ENCODE measurements around the gene THSD7A. TPM values are rescaled to one million over a fixed set of nuclear protein-coding genes. Genes with fewer than 3 reads are reported as not detected.

Gene THSD7A
- total and polyA plus RNA-seq, 2 of the 13 experiments (the other 11 are each of a cell fraction or from before 2014, with no cell fraction given) = 0.01 to 0.07 TPM

- TF ChIP-seq PAX8 (CRISPR knock-in tag; IDR thresholded peaks at IDR 0.05; ENCODE audit: borderline replicate concordance) (no peak), ZNF891 (CRISPR knock-in tag; IDR thresholded peaks at IDR 0.05) (no peak), RFX5 (IDR thresholded peaks at IDR 0.05; ENCODE audit: low read depth, low read length) (no peak), MED8 (CRISPR knock-in tag; IDR thresholded peaks at IDR 0.05; ENCODE audit: insufficient replicate concordance) (no peak), ZNF451 (CRISPR knock-in tag; IDR thresholded peaks at IDR 0.05) (no peak), KDM1A (CRISPR knock-in tag; IDR thresholded peaks at IDR 0.05) (no peak), ZFY (CRISPR knock-in tag; IDR thresholded peaks at IDR 0.05) (no peak), ELK4 (CRISPR knock-in tag; IDR thresholded peaks at IDR 0.05; ENCODE audit: borderline replicate concordance) (no peak), ZNF274 (CRISPR knock-in tag; IDR thresholded peaks at IDR 0.05) (no peak), KAT8 (CRISPR knock-in tag; IDR thresholded peaks at IDR 0.05) (no peak), MBNL3 (CRISPR knock-in tag; conservative IDR thresholded peaks at IDR 0.05) (no peak)
- TF ChIP-seq, protein P1, sequence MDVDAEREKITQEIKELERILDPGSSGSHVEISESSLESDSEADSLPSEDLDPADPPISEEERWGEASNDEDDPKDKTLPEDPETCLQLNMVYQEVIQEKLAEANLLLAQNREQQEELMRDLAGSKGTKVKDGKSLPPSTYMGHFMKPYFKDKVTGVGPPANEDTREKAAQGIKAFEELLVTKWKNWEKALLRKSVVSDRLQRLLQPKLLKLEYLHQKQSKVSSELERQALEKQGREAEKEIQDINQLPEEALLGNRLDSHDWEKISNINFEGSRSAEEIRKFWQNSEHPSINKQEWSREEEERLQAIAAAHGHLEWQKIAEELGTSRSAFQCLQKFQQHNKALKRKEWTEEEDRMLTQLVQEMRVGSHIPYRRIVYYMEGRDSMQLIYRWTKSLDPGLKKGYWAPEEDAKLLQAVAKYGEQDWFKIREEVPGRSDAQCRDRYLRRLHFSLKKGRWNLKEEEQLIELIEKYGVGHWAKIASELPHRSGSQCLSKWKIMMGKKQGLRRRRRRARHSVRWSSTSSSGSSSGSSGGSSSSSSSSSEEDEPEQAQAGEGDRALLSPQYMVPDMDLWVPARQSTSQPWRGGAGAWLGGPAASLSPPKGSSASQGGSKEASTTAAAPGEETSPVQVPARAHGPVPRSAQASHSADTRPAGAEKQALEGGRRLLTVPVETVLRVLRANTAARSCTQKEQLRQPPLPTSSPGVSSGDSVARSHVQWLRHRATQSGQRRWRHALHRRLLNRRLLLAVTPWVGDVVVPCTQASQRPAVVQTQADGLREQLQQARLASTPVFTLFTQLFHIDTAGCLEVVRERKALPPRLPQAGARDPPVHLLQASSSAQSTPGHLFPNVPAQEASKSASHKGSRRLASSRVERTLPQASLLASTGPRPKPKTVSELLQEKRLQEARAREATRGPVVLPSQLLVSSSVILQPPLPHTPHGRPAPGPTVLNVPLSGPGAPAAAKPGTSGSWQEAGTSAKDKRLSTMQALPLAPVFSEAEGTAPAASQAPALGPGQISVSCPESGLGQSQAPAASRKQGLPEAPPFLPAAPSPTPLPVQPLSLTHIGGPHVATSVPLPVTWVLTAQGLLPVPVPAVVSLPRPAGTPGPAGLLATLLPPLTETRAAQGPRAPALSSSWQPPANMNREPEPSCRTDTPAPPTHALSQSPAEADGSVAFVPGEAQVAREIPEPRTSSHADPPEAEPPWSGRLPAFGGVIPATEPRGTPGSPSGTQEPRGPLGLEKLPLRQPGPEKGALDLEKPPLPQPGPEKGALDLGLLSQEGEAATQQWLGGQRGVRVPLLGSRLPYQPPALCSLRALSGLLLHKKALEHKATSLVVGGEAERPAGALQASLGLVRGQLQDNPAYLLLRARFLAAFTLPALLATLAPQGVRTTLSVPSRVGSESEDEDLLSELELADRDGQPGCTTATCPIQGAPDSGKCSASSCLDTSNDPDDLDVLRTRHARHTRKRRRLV (CRISPR knock-in tag; IDR thresholded peaks at IDR 0.05) = no peak
- TF ChIP-seq, protein P2, sequence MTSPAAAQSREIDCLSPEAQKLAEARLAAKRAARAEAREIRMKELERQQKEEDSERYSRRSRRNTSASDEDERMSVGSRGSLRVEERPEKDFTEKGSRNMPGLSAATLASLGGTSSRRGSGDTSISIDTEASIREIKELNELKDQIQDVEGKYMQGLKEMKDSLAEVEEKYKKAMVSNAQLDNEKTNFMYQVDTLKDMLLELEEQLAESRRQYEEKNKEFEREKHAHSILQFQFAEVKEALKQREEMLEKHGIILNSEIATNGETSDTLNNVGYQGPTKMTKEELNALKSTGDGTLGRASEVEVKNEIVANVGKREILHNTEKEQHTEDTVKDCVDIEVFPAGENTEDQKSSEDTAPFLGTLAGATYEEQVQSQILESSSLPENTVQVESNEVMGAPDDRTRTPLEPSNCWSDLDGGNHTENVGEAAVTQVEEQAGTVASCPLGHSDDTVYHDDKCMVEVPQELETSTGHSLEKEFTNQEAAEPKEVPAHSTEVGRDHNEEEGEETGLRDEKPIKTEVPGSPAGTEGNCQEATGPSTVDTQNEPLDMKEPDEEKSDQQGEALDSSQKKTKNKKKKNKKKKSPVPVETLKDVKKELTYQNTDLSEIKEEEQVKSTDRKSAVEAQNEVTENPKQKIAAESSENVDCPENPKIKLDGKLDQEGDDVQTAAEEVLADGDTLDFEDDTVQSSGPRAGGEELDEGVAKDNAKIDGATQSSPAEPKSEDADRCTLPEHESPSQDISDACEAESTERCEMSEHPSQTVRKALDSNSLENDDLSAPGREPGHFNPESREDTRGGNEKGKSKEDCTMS (CRISPR knock-in tag; conservative IDR thresholded peaks at IDR 0.05) = no peak
Observed at GRCh38 chr7:11698384-11698871, 133.6 kb downstream of the THSD7A start (continued).
